GM12873 (cell line): ENCODE measurements around the gene PLXNA2.

Experiments
- CTCF ChIP-seq: IDR thresholded peaks from 2 replicates; pipeline ENCODE4 v1.5.1; 2012; ENCODE audit warnings: low read depth, mild to moderate bottlenecking, moderate library complexity, low read length, control low read depth; ENCODE audit not compliant: insufficient read depth; ENCODE audit errors: missing control alignments

The PLXNA2 gene

DNA sequence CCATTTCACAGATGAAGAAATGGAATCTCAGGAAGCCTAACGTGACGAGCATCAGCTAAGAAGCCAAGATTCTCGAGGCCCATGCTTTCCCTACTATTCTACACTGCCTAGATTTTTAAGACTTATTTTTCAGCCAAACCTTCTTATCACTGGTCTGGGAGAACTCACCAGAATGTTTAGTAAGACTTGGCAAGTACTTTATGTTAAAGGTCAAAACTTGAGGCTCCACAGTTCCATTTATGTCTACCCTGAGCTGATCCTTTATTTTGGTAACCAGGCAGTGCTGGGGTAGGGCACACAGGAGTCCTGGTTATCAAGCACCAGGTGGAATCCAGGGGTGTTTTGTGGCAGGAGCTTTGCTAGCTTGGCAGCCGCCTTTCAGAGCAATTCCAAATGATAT lies 16.8 kb downstream of the PLXNA2 start:
- TF ChIP-seq CTCF = no peak

DNA sequence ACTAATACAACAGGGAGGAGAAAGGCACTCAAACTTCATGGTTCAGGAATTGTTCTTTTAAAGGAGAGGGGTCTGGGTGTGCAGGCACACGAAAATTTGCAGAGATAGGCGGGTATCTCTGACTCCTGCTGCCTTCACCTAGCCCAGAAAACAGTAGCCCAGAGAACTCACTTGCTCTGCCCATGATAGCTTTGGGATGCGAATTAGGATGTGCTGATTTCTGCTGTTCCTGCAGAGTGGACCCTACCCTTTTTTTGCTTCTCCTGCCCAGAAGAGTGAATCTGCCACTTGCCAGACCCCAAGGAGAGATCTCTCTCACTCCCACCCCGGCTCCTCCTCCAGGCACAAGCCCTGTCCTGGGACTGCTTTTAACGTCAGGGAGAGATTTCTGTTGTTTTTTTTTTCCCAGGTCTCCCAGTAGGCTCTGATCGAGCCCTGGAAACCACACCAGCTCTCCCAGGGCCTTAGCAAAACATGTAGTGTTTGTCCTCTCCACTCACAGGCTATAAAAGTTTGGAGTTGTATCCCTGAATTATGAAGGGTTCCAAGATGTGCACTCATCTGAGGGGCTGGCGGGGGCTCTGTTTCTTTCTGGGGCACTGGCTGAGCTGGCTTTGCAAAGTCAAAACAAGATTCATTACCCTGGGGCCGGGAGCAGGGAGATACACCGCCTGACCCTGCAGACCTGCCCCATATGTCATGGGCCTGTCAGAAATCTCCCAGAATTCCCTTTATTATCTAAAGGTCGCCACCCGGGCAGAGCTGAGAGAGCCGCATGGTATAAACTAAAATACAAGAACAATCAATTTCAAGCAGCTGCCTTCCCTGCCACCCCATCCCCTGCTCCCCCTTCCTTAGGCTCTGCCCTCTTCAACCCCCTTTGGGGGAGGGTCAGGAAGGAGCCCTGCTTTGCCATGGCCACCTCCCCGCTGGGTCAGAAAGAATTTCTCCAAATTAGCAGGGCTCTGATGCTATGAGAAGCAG lies 17.9 kb downstream of the PLXNA2 start:
- no peak for TF ChIP-seq CTCF

- no peak for TF ChIP-seq CTCF
Observed at GRCh38 chr1:208224192-208224713, 19.9 kb downstream of the PLXNA2 start.

DNA sequence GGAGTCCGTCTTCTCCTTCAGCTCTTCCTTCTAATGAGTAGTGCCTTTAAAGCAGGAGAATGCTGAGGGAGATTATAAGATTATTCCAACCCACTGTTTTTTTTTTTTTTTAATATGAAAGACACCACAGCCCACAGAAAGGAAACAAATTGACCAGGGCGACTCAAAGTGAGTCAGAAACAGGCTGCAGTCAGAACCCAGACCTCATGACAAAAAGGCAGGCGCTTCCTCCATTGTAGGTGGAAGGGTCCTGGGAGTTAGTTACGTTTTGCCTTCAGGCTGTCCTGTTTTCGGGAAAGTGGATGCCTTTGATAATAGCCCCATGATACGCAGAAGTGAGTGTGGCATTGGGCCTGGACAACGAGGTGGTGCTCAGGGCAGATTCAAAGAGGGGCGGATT lies 21.0 kb downstream of the PLXNA2 start:
- TF ChIP-seq CTCF = no peak

DNA sequence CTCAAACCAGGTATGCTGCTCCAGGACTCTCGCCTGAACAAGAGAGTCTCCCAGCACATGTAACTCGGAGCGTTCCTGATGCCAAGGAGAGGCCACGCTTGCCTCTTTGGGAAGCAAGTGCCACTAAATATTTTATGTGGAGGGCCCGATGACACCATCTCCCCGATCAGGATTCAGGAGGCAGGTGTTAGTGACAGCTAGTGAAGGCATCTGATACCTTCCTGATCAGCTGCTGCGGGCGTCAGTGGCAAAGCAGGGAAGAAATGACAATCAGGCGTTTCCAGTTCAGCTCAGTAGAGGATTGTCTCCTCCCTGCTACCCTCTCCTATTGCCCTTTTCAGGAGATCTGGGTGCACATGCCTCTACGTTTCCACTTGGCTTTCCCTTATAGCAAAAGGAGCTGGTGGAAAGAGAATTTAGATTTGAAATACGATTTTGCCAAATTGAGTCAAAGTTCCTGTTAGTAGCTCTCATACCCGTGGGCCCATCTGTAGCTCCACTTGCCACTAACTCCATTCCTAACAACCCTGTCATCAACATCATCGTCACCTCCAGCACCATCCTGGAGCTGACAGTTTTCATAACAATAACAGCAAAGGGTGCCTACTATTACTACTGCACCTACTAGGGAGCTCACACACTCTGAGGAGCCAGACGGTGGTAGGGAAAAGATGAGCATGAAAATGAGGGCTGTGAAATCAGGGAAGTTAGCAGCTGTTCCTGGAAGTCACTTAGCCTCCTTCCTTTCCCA lies 21.6 kb downstream of the PLXNA2 start:
- no peak for TF ChIP-seq CTCF

GRCh38 chr1:208221291-208221622 lies 22.9 kb downstream of the PLXNA2 start:
- no peak for TF ChIP-seq CTCF

- no peak for TF ChIP-seq CTCF
Observed at GRCh38 chr1:208219659-208220282, 24.4 kb downstream of the PLXNA2 start.
